ENCODE results near the gene STK39.

Gene STK39

GRCh38 chr2:168028362-168028761 is 219.0 kb downstream of the STK39 start:
- FAIRE-seq (no peak), DNase-seq (ENCODE audit: insufficient read length, low spot score) (no peak)
- TF ChIP-seq CTCF (IDR thresholded peaks at IDR 0.05; ENCODE audit: insufficient read depth, missing control alignments) = no peak

GRCh38 chr2:168025487-168026202 is 221.8 kb downstream of the STK39 start:
- FAIRE-seq = no peak
- DNase-seq (ENCODE audit: insufficient read length, low spot score) = no peak
- no peak for TF ChIP-seq CTCF (IDR thresholded peaks at IDR 0.05; ENCODE audit: insufficient read depth, missing control alignments)

- no peak for FAIRE-seq
- no peak for DNase-seq (ENCODE audit: insufficient read length, low spot score)
- no peak for TF ChIP-seq CTCF (IDR thresholded peaks at IDR 0.05; ENCODE audit: insufficient read depth, missing control alignments)
Measured at GRCh38 chr2:168024459-168024858, 222.9 kb downstream of the STK39 start.

- no peak for TF ChIP-seq CTCF (IDR thresholded peaks at IDR 0.05; ENCODE audit: insufficient read depth, missing control alignments)
- no peak for DNase-seq (ENCODE audit: insufficient read length, low spot score)
- FAIRE-seq = no peak
Measured at GRCh38 chr2:168021800-168022587, 225.4 kb downstream of the STK39 start.

- DNase-seq (ENCODE audit: insufficient read length, low spot score) (no peak), FAIRE-seq (no peak)
Measured at GRCh38 chr2:168015274-168015953, 232.0 kb downstream of the STK39 start.

GRCh38 chr2:168009900-168010299 is 237.5 kb downstream of the STK39 start:
- FAIRE-seq (no peak), DNase-seq (ENCODE audit: insufficient read length, low spot score) (no peak)
- TF ChIP-seq CTCF (IDR thresholded peaks at IDR 0.05; ENCODE audit: insufficient read depth, missing control alignments) = no peak

More at GRCh38 chr2:168015274-168015953, 232.0 kb downstream of the STK39 start:
- TF ChIP-seq CTCF (IDR thresholded peaks at IDR 0.05; ENCODE audit: insufficient read depth, missing control alignments) = no peak
